H1 (cell line): ENCODE measurements around the gene WFIKKN1.

Source experiments
- CHD1 ChIP-seq: IDR thresholded peaks from 2 replicates; pipeline ENCODE4 v1.6.1; 2012; ENCODE audit warnings: low read depth, low read length, improper control_type of control experiment
- CTCF ChIP-seq, 3 experiments: IDR thresholded peaks; 1 replicate in 2 of 3; 2 replicates in 1 of 3; pipeline versions ENCODE4 v1.5.1 to v1.6.1; 2011; ENCODE audit warnings: low read length in 3 of 3, mild to moderate bottlenecking in 3 of 3, inconsistent platforms in 2 of 3, low read depth in 1 of 3, moderate library complexity in 1 of 3; ENCODE audit not compliant: insufficient read depth in 1 of 3; ENCODE audit errors: control extremely low read depth in 1 of 3
- EP300 ChIP-seq, 2 experiments: IDR thresholded peaks; 1 replicate in 1 of 2; 2 replicates in 1 of 2; pipeline ENCODE4 v1.6.1; 2011 to 2012; ENCODE audit warnings: low read depth in 2 of 2, low read length in 2 of 2, mild to moderate bottlenecking in 2 of 2, borderline replicate concordance in 1 of 2, inconsistent platforms in 1 of 2, moderate library complexity in 1 of 2
- EZH2 ChIP-seq: fragments of 200-600 bp; sonication (generic); IDR thresholded peaks from 2 replicates; pipeline ENCODE4 v1.7.1; 2012; ENCODE audit warnings: low read depth, mild to moderate bottlenecking, moderate library complexity, low read length, inconsistent platforms; ENCODE audit not compliant: severe bottlenecking
- KDM1A ChIP-seq: fragments of 200-600, 300-600 bp; sonication (generic); IDR thresholded peaks from 2 replicates; pipeline ENCODE4 v1.7.1; 2016; ENCODE audit warnings: mild to moderate bottlenecking, low read length, borderline replicate concordance
- MAFK ChIP-seq: IDR thresholded peaks from 2 replicates; pipeline ENCODE4 v1.6.1; 2012; ENCODE audit warnings: low read depth, mild to moderate bottlenecking, improper control_type of control experiment, low read length
- POLR2A ChIP-seq, 2 experiments: IDR thresholded peaks; 1 replicate in 1 of 2; 2 replicates in 1 of 2; pipeline ENCODE4 v1.6.1; 2011; ENCODE audit warnings: low read depth in 2 of 2, low read length in 2 of 2, mild to moderate bottlenecking in 2 of 2; ENCODE audit errors: control extremely low read depth in 1 of 2
- POLR2AphosphoS5 ChIP-seq: IDR thresholded peaks from 2 replicates; pipeline ENCODE4 v1.6.1; 2011; ENCODE audit warnings: low read depth, low read length
- RFX5 ChIP-seq: IDR thresholded peaks from 2 replicates; pipeline ENCODE4 v1.6.1; 2011; ENCODE audit warnings: low read depth, low read length, improper control_type of control experiment, borderline replicate concordance
- SP1 ChIP-seq: IDR thresholded peaks from 2 replicates; pipeline ENCODE4 v1.6.1; 2011; ENCODE audit warnings: low read depth, low read length
- TCF12 ChIP-seq: IDR thresholded peaks from 2 replicates; pipeline ENCODE4 v1.6.1; 2011; ENCODE audit warnings: low read depth, mild to moderate bottlenecking, low read length
- ZNF274 ChIP-seq: IDR thresholded peaks from 2 replicates; pipeline ENCODE4 v1.7.0; 2012; ENCODE audit warnings: low read length, borderline replicate concordance; ENCODE audit errors: extremely low read depth

- no peak for TF ChIP-seq POLR2AphosphoS5
- TF ChIP-seq CTCF (IDR thresholded peaks at IDR 0.05; ENCODE audit: control extremely low read depth in 1 of 3, insufficient read depth in 1 of 3, low read depth in 1 of 3, low read length in 3 of 3) = no peak
- no peak for TF ChIP-seq EP300 (IDR thresholded peaks at IDR 0.05; ENCODE audit: borderline replicate concordance in 1 of 2, low read depth in 2 of 2, low read length in 2 of 2)
- no peak for TF ChIP-seq EZH2
- TF ChIP-seq TCF12 = no peak
- no peak for TF ChIP-seq MAFK
- no peak for TF ChIP-seq ZNF274
- TF ChIP-seq CHD1 = no peak
- no peak for TF ChIP-seq RFX5
- TF ChIP-seq POLR2A (IDR thresholded peaks at IDR 0.05; ENCODE audit: control extremely low read depth in 1 of 2, low read depth in 2 of 2, low read length in 2 of 2) = no peak
- no peak for TF ChIP-seq KDM1A
- TF ChIP-seq SP1 = no peak
These were observed 12.9 kb upstream of the WFIKKN1 start for GRCh38 chr16:617855-618254.
